H1 (cell line): ENCODE data around the gene LY6G6F. TPM values are rescaled to one million over a fixed set of nuclear protein-coding genes. Genes with fewer than 3 reads are reported as not detected.

Experiments used
- CTCF ChIA-PET: fragments of 300-600 bp; sonication (Branson Sonifier 250); formaldehyde crosslinking; loops from one replicate; lab custom pipeline; 2021; ENCODE audit not compliant: partially characterized antibody; lab: Charles Lee
- POLR2A ChIA-PET: fragments of 300-600 bp; sonication (Branson Sonifier 250); formaldehyde crosslinking; loops from one replicate; lab custom pipeline; 2021; ENCODE audit warnings: inconsistent platforms; ENCODE audit not compliant: partially characterized antibody; lab: Charles Lee
- DNase-seq, 2 experiments: peaks; one replicate each; pipeline versions ENCODE4 v3.0.0 to v3.0.0-alpha.2; 2010 to 2022; ENCODE audit warnings: low spot score in 2 of 2, low read depth in 1 of 2, mixed read lengths in 1 of 2
- FAIRE-seq: peaks from 2 replicates; lab custom pipeline; 2011; peaks lifted over from hg19 to GRCh38; lab: Jason Lieb, UNC
- H2AFZ ChIP-seq: 2 replicates; pipeline ENCODE4 v1.8.1; 2012; ENCODE audit warnings: low read length, inconsistent platforms
- H2AK5ac ChIP-seq: 2 replicates; pipeline ENCODE4 v1.6.1; 2013; ENCODE audit warnings: low read depth, low read length
- H2BK120ac ChIP-seq: replicated peaks from 2 replicates; pipeline ENCODE3; 2013; ENCODE audit warnings: low read depth, low read length, inconsistent platforms
- H2BK12ac ChIP-seq: 2 replicates; pipeline ENCODE4 v1.6.1; 2013; ENCODE audit warnings: low read depth, low read length
- H2BK15ac ChIP-seq: 2 replicates; pipeline ENCODE4 v1.6.1; 2013; ENCODE audit warnings: low read length
- H2BK20ac ChIP-seq: 2 replicates; pipeline ENCODE4 v1.6.1; 2013; ENCODE audit warnings: low read length
- H2BK5ac ChIP-seq: 2 replicates; pipeline ENCODE4 v1.6.1; 2013; ENCODE audit warnings: low read depth, low read length
- H3K14ac ChIP-seq: 2 replicates; pipeline ENCODE4 v1.6.1; 2013; ENCODE audit warnings: inconsistent platforms; ENCODE audit not compliant: insufficient read length
- H3K18ac ChIP-seq: 2 replicates; pipeline ENCODE4 v1.6.1; 2013; ENCODE audit warnings: low read length; ENCODE audit errors: extremely low read depth
- H3K23ac ChIP-seq: 2 replicates; pipeline ENCODE4 v1.6.1; 2013; ENCODE audit warnings: inconsistent platforms; ENCODE audit not compliant: insufficient read length
- H3K23me2 ChIP-seq: 2 replicates; pipeline ENCODE4 v1.6.1; 2013; ENCODE audit warnings: low read depth, low read length
- H3K27ac ChIP-seq: 2 replicates; pipeline ENCODE4 v1.6.1; 2011; ENCODE audit warnings: low read depth, low read length, inconsistent platforms
- H3K27me3 ChIP-seq, 4 experiments: replicated peaks in 1 of 4; 1 replicate in 1 of 4; 2 replicates in 3 of 4; pipeline versions ENCODE4 v1.6.1 to v1.8.1; 2011 to 2013; ENCODE audit warnings: low read length in 3 of 4, mild to moderate bottlenecking in 3 of 4, inconsistent platforms in 2 of 4, mixed read lengths in 2 of 4, moderate library complexity in 1 of 4; ENCODE audit not compliant: control insufficient read depth in 3 of 4, insufficient read depth in 3 of 4; ENCODE audit errors: extremely low read depth in 1 of 4
- H3K36me3 ChIP-seq, 4 experiments: 2 replicates each; pipeline versions ENCODE4 v1.6.1 to v1.8.1; 2011 to 2013; ENCODE audit warnings: mild to moderate bottlenecking in 4 of 4, low read length in 3 of 4, moderate library complexity in 2 of 4, control low read depth in 1 of 4, inconsistent platforms in 1 of 4; ENCODE audit not compliant: insufficient read depth in 4 of 4, control insufficient read depth in 2 of 4
- H3K4ac ChIP-seq: replicated peaks from 2 replicates; pipeline ENCODE3; 2013; ENCODE audit warnings: low read length, low read depth, mixed read lengths, inconsistent platforms; ENCODE audit not compliant: insufficient read length
- H3K4me1 ChIP-seq, 4 experiments: replicated peaks in 1 of 4; 1 replicate in 1 of 4; 2 replicates in 3 of 4; pipeline versions ENCODE4 v1.6.1 to v1.8.1; 2011 to 2013; ENCODE audit warnings: low read length in 3 of 4, inconsistent platforms in 2 of 4, mixed read lengths in 1 of 4; ENCODE audit not compliant: insufficient read depth in 4 of 4, control insufficient read depth in 3 of 4
- H3K4me2 ChIP-seq, 2 experiments: 2 replicates each; pipeline versions ENCODE4 v1.6.1 to v1.8.1; 2011 to 2013; ENCODE audit warnings: low read depth in 2 of 2, low read length in 2 of 2, control low read depth in 1 of 2, inconsistent platforms in 1 of 2, mild to moderate bottlenecking in 1 of 2; ENCODE audit not compliant: insufficient read depth in 1 of 2
- H3K4me3 ChIP-seq, 4 experiments: fragments of 200-600, 300-600 bp in 1 of 4; sonication (generic), shearing (Covaris generic), sonication (Bioruptor Twin) in 1 of 4; 2 replicates each; pipeline versions ENCODE4 v1.5.1 to v1.8.1; 2011 to 2016; ENCODE audit warnings: low read length in 4 of 4, low read depth in 3 of 4, control low read depth in 2 of 4, inconsistent platforms in 2 of 4, mild to moderate bottlenecking in 2 of 4, mixed read lengths in 1 of 4, moderate library complexity in 1 of 4; ENCODE audit not compliant: insufficient read depth in 2 of 4; ENCODE audit errors: extremely low read depth in 1 of 4
- H3K56ac ChIP-seq: replicated peaks from 2 replicates; pipeline ENCODE3; 2013; ENCODE audit warnings: low read depth, mild to moderate bottlenecking, mixed read lengths, low read length, inconsistent platforms; ENCODE audit not compliant: insufficient read length
- H3K79me1 ChIP-seq: 2 replicates; pipeline ENCODE4 v1.6.1; 2013; ENCODE audit warnings: low read depth, low read length, control low read depth
- H3K79me2 ChIP-seq, 2 experiments: 2 replicates each; pipeline versions ENCODE4 v1.6.1 to v1.8.1; 2012 to 2013; ENCODE audit warnings: low read length in 2 of 2, mild to moderate bottlenecking in 2 of 2, inconsistent platforms in 1 of 2; ENCODE audit not compliant: insufficient read depth in 2 of 2, control insufficient read depth in 1 of 2
- H3K9ac ChIP-seq, 4 experiments: replicated peaks in 1 of 4; 1 replicate in 1 of 4; 2 replicates in 3 of 4; pipeline versions ENCODE4 v1.6.1 to v1.8.1; 2011 to 2013; ENCODE audit warnings: low read depth in 3 of 4, low read length in 3 of 4, control low read depth in 2 of 4, mild to moderate bottlenecking in 2 of 4, moderate library complexity in 2 of 4, inconsistent platforms in 1 of 4; ENCODE audit errors: extremely low read depth in 1 of 4
- H3K9me3 ChIP-seq, 2 experiments: 2 replicates each; pipeline versions ENCODE4 v1.6.1 to v1.8.1; 2012 to 2013; ENCODE audit warnings: mild to moderate bottlenecking in 2 of 2, moderate library complexity in 2 of 2, control low read depth in 1 of 2, inconsistent platforms in 1 of 2, low read depth in 1 of 2, low read length in 1 of 2, mixed read lengths in 1 of 2; ENCODE audit not compliant: insufficient read depth in 2 of 2
- H4K20me1 ChIP-seq, 2 experiments: replicated peaks in 1 of 2; 2 replicates each; pipeline versions ENCODE3 to v1.8.1; 2011 to 2013; ENCODE audit warnings: inconsistent platforms in 2 of 2, low read length in 2 of 2, mild to moderate bottlenecking in 1 of 2; ENCODE audit not compliant: insufficient read depth in 2 of 2, control insufficient read depth in 1 of 2
- H4K5ac ChIP-seq: 2 replicates; pipeline ENCODE4 v1.6.1; 2013; ENCODE audit warnings: low read length, low read depth, mixed read lengths, inconsistent platforms; ENCODE audit not compliant: insufficient read length
- H4K8ac ChIP-seq: 2 replicates; pipeline ENCODE4 v1.8.0; 2013; ENCODE audit warnings: mild to moderate bottlenecking, moderate library complexity, low read length, inconsistent platforms; ENCODE audit not compliant: insufficient read depth; ENCODE audit errors: extremely low read depth
- H4K91ac ChIP-seq: replicated peaks from 2 replicates; pipeline ENCODE3; 2013; ENCODE audit warnings: low read length, mixed read lengths, inconsistent platforms; ENCODE audit not compliant: insufficient read length
- CBX5 ChIP-seq: fragments of 300-800, 300-1000 bp; sonication (generic); IDR thresholded peaks from 2 replicates; pipeline ENCODE4 v1.7.1; 2016; ENCODE audit warnings: antibody characterized with exemption, low read length, low read depth
- CHD1 ChIP-seq: IDR thresholded peaks from 2 replicates; pipeline ENCODE4 v1.6.1; 2012; ENCODE audit warnings: low read depth, low read length, improper control_type of control experiment
- CHD2 ChIP-seq: IDR thresholded peaks from 2 replicates; pipeline ENCODE4 v1.6.1; 2012; ENCODE audit warnings: low read length, improper control_type of control experiment
- JUND ChIP-seq: IDR thresholded peaks from 2 replicates; pipeline ENCODE4 v1.6.1; 2011; ENCODE audit warnings: mild to moderate bottlenecking, improper control_type of control experiment, low read length
- MAX ChIP-seq: IDR thresholded peaks from 2 replicates; pipeline ENCODE4 v1.6.1; 2012; ENCODE audit warnings: inconsistent platforms
- RNF2 ChIP-seq: fragments of 200-900, 300-1000 bp; sonication (generic); IDR thresholded peaks from 2 replicates; pipeline ENCODE4 v1.7.1; 2016; ENCODE audit warnings: borderline replicate concordance, low read depth, mild to moderate bottlenecking, antibody characterized with exemption, low read length; ENCODE audit not compliant: poor library complexity, severe bottlenecking; ENCODE audit errors: missing control alignments
- SIRT6 ChIP-seq: IDR thresholded peaks from one replicate; pipeline ENCODE4 v1.7.1; 2012; ENCODE audit warnings: low read length, inconsistent platforms
- TAF7 ChIP-seq: optimal IDR thresholded peaks from 2 replicates; pipeline ENCODE3; 2011; ENCODE audit warnings: low read depth, mild to moderate bottlenecking, inconsistent platforms, low read length, moderate library complexity, borderline replicate concordance
- TEAD4 ChIP-seq: IDR thresholded peaks from 2 replicates; pipeline ENCODE4 v1.6.1; 2012; ENCODE audit warnings: low read depth, low read length, inconsistent platforms, mixed read lengths
- WGBS, 2 experiments: shearing (Covaris generic) in 1 of 2; methylation state at CpG; one replicate each; pipeline versions ENCODE4 v1.1.6 to v1.1.7; 2013 to 2015; ENCODE audit warnings: low lambda C conversion rate in 2 of 2, mixed read lengths in 2 of 2, inconsistent platforms in 1 of 2, low coverage in 1 of 2, missing lambda C conversion rate in 1 of 2; ENCODE audit not compliant: insufficient replicate concordance in 2 of 2, insufficient coverage in 1 of 2, insufficient read length in 1 of 2; ENCODE audit errors: extremely low coverage in 1 of 2, missing lambda C conversion rate in 1 of 2; 5-methylcytosine and 5-hydroxymethylcytosine counted together
- polyA plus RNA-seq, 7 experiments: library from polyadenylated mRNA; depleted of rRNA in 3 of 7; stranded (reverse) in 5 of 7; unstranded in 2 of 7; fragments of >200 nt in 5 of 7; fragments of 200-250 nt in 2 of 7; gene quantifications; 1 replicate in 5 of 7; 2 replicates in 1 of 7; 4 replicates in 1 of 7; pipeline versions ENCODE4 v1.2.1 to v1.2.3, GENCODE V29; 2011 to 2013; ENCODE audit warnings: missing spikeins in 2 of 7, mixed read lengths in 2 of 7
- total RNA-seq: library from RNA; stranded (reverse); fragmentation: NEBNext Ultra II Directional; extraction: Animal tissue kit (Norgen Biotek cat#: 25700); gene quantifications from 2 replicates; pipeline ENCODE4 v1.2.1, GENCODE V29; 2021
- TF ChIP-seq, protein P1 (sequence below), 3 experiments: IDR thresholded peaks; 1 replicate in 2 of 3; 2 replicates in 1 of 3; pipeline versions ENCODE4 v1.5.1 to v1.6.1; 2011; ENCODE audit warnings: low read length in 3 of 3, mild to moderate bottlenecking in 3 of 3, inconsistent platforms in 2 of 3, low read depth in 1 of 3, moderate library complexity in 1 of 3; ENCODE audit not compliant: insufficient read depth in 1 of 3; ENCODE audit errors: control extremely low read depth in 1 of 3

The LY6G6F gene
- total and polyA plus RNA-seq, 2 of the 8 experiments (the other 6 are each of a cell fraction or from before 2014, with no cell fraction given) = not detected

- H3K9me3 ChIP-seq = no peaks in the 10 kb centered on the region
- H3K27ac ChIP-seq = no peak overlapping the region
- no peak overlapping the region for H3K14ac ChIP-seq
- no peak overlapping the region for H4K91ac ChIP-seq
- H4K20me1 ChIP-seq = no peaks in the 10 kb centered on the region
- H2BK5ac ChIP-seq = no peak overlapping the region
- H3K56ac ChIP-seq = no peak overlapping the region
- H3K36me3 ChIP-seq = peaks cover 0 to 7% (median 0%) of the 10 kb centered on the region in 4 experiments; a peak in 2 of 8 replicates
- no peak overlapping the region for H3K18ac ChIP-seq
- H2AK5ac ChIP-seq = no peak overlapping the region
- no peak overlapping the region for H2BK20ac ChIP-seq
- H3K23me2 ChIP-seq = no peaks in the 10 kb centered on the region
- no peak overlapping the region for H3K9ac ChIP-seq
- CTCF ChIA-PET = interaction anchor here (0.6 to 4.2 kb wide), 11 partner anchors 9 to 1634 kb away, joined by 3 to 25 read pairs (median 3); partner anchors contain the start of genes CLIC1, DDAH2 and MSH5
- H2BK120ac ChIP-seq = no peak overlapping the region
- H3K4me3 ChIP-seq = no peak overlapping the region
- H3K4me2 ChIP-seq = no peak overlapping the region
- H3K27me3 ChIP-seq = no peaks in the 10 kb centered on the region
- no peak overlapping the region for H3K23ac ChIP-seq
- no peak for FAIRE-seq
- H3K4ac ChIP-seq = no peak overlapping the region
- H3K79me1 ChIP-seq = no peaks in the 10 kb centered on the region
- no peak overlapping the region for H2BK15ac ChIP-seq
- WGBS, 2 experiments = 93% methylated on average over 8 of the region's 8 CpGs; no CpG with 5 or more reads in 1 of the 2 experiments
- no peak overlapping the region for H4K5ac ChIP-seq
- H2AFZ ChIP-seq = no peak overlapping the region
- no peak overlapping the region for H2BK12ac ChIP-seq
- no peak overlapping the region for H4K8ac ChIP-seq
- no peaks in the 10 kb centered on the region for H3K4me1 ChIP-seq
- H3K79me2 ChIP-seq = no peaks in the 10 kb centered on the region
- DNase-seq = no peak
- POLR2A ChIA-PET = interaction anchor here (0.7 to 4.8 kb wide), 10 partner anchors 9 to 219 kb away, joined by 3 to 33 read pairs (median 3); partner anchors contain the start of genes HSPA1B, MSH5 and VARS1
- TF ChIP-seq JUND = no peak
- no peak for TF ChIP-seq CBX5
- no peak for TF ChIP-seq TEAD4
- TF ChIP-seq CHD2 = no peak
- TF ChIP-seq RNF2 = no peak
- TF ChIP-seq CHD1 = no peak
- TF ChIP-seq MAX = no peak
- TF ChIP-seq, protein P1, sequence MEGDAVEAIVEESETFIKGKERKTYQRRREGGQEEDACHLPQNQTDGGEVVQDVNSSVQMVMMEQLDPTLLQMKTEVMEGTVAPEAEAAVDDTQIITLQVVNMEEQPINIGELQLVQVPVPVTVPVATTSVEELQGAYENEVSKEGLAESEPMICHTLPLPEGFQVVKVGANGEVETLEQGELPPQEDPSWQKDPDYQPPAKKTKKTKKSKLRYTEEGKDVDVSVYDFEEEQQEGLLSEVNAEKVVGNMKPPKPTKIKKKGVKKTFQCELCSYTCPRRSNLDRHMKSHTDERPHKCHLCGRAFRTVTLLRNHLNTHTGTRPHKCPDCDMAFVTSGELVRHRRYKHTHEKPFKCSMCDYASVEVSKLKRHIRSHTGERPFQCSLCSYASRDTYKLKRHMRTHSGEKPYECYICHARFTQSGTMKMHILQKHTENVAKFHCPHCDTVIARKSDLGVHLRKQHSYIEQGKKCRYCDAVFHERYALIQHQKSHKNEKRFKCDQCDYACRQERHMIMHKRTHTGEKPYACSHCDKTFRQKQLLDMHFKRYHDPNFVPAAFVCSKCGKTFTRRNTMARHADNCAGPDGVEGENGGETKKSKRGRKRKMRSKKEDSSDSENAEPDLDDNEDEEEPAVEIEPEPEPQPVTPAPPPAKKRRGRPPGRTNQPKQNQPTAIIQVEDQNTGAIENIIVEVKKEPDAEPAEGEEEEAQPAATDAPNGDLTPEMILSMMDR (IDR thresholded peaks at IDR 0.05; ENCODE audit: control extremely low read depth in 1 of 3, insufficient read depth in 1 of 3, low read depth in 1 of 3, low read length in 3 of 3) = no peak
- TF ChIP-seq SIRT6 = no peak
- no peak for TF ChIP-seq TAF7
Observed at GRCh38 chr6:31749301-31750036, 42.8 kb downstream of the LY6G6F start.
